H1 (cell line): Measurements from ENCODE around the gene CHI3L2.

Experiments
- ATF2 ChIP-seq: IDR thresholded peaks from 2 replicates; pipeline ENCODE4 v1.6.1; 2012; ENCODE audit warnings: low read length, inconsistent platforms
- CTCF ChIP-seq, 3 experiments: IDR thresholded peaks; 1 replicate in 2 of 3; 2 replicates in 1 of 3; pipeline versions ENCODE4 v1.5.1 to v1.6.1; 2011; ENCODE audit warnings: low read length in 3 of 3, mild to moderate bottlenecking in 3 of 3, inconsistent platforms in 2 of 3, low read depth in 1 of 3, moderate library complexity in 1 of 3; ENCODE audit not compliant: insufficient read depth in 1 of 3; ENCODE audit errors: control extremely low read depth in 1 of 3
- E2F6 ChIP-seq: IDR thresholded peaks from 2 replicates; pipeline ENCODE4 v1.6.1; 2012; ENCODE audit warnings: inconsistent platforms
- GABPA ChIP-seq: IDR thresholded peaks from 2 replicates; pipeline ENCODE4 v1.6.1; 2011; ENCODE audit warnings: mild to moderate bottlenecking, low read length, moderate library complexity, borderline replicate concordance; ENCODE audit not compliant: insufficient read depth
- PHF8 ChIP-seq: fragments of 200-600 bp; sonication (generic); conservative IDR thresholded peaks from 2 replicates; pipeline ENCODE4 v1.7.1; 2012; ENCODE audit warnings: low read depth, mild to moderate bottlenecking, inconsistent platforms, low read length, moderate library complexity
- POLR2A ChIP-seq, 2 experiments: IDR thresholded peaks; 1 replicate in 1 of 2; 2 replicates in 1 of 2; pipeline ENCODE4 v1.6.1; 2011; ENCODE audit warnings: low read depth in 2 of 2, low read length in 2 of 2, mild to moderate bottlenecking in 2 of 2; ENCODE audit errors: control extremely low read depth in 1 of 2
- SUZ12 ChIP-seq: fragments of 200-600 bp; sonication (generic); IDR thresholded peaks from 2 replicates; pipeline ENCODE4 v1.6.1; 2012; ENCODE audit warnings: mild to moderate bottlenecking, inconsistent platforms, low read length, moderate library complexity, mixed read lengths
- TAF1 ChIP-seq: IDR thresholded peaks from 2 replicates; pipeline ENCODE4 v1.6.1; 2011; ENCODE audit warnings: mild to moderate bottlenecking, low read depth, low read length

GRCh38 chr1:111218701-111219556, 8.6 kb upstream of the CHI3L2 start:
- TF ChIP-seq CTCF (IDR thresholded peaks at IDR 0.05; ENCODE audit: control extremely low read depth in 1 of 3, insufficient read depth in 1 of 3, low read depth in 1 of 3, low read length in 3 of 3) (no peak), E2F6 (no peak), POLR2A (IDR thresholded peaks at IDR 0.05; ENCODE audit: control extremely low read depth in 1 of 2, low read depth in 2 of 2, low read length in 2 of 2) (no peak), PHF8 (no peak), SUZ12 (no peak), GABPA (no peak), TAF1 (no peak), ATF2 (no peak)
